ENCODE data around the gene PEX11B. TPM values are rescaled to one million over a fixed set of nuclear protein-coding genes. Genes with fewer than 3 reads are reported as not detected.

The PEX11B gene
- total RNA-seq, result 10 to 100 TPM; 18.2 to 30.3 (median 26.9) TPM
- polyA plus RNA-seq, result 10 to 100 TPM; 22.1 to 44.4 TPM
- long read RNA-seq, donor 1, transcript PEX11B-201 (4 exons, 1,740 nt), result major isoform, 172 of 203 reads
- long read RNA-seq, donor 1, partial matches to known transcripts, result 17 of 203 reads
- long read RNA-seq, donor 1, other reads (novel, unspliced or antisense), result 14 of 203 reads
- long read RNA-seq, donor 2, transcript PEX11B-201 (4 exons, 1,740 nt), result major isoform, 22 of 36 reads
- long read RNA-seq, donor 2, partial matches to known transcripts, result 14 of 36 reads
- long read RNA-seq, donor 2, other reads (novel, unspliced or antisense), result 0 of 36 reads
- long read RNA-seq, donor 3, transcript PEX11B-201 (4 exons, 1,740 nt), result major isoform, 31 of 41 reads
- long read RNA-seq, donor 3, partial matches to known transcripts, result 3 of 41 reads
- long read RNA-seq, donor 3, other reads (novel, unspliced or antisense), result 7 of 41 reads

- WGBS, 3 donors, result 0 to 2% (median 1%) methylated on average over 50 to 51 of the region's 51 CpGs
- intact Hi-C loops (cut with DNase I), result loop anchor here in 2 of 4 donors (5.0 kb wide), 1 partner anchor 44 kb away; the partner anchor contains the start of genes ANKRD34A (in 2 of the 2) and POLR3GL (in 2 of the 2)
- peak within 1 kb of the TSS; percentile 60 to 64 for H3K27ac ChIP-seq
- H3K36me3 ChIP-seq, result no peaks in the 10 kb centered on the region
- no peaks in the 10 kb centered on the region for H3K9me3 ChIP-seq
- H3K4me3 ChIP-seq, result peak within 1 kb of the TSS; percentile 59
- TF ChIP-seq CTCF (IDR thresholded peaks at IDR 0.05), result peak in 1 of 3 donors; percentile 27
- TF ChIP-seq POLR2A (IDR thresholded peaks at IDR 0.05), result peak; percentile 53
- no peak for TF ChIP-seq EP300 (IDR thresholded peaks at IDR 0.05)
- DNase-seq, result peak; percentile 87 to 93 (median 91)
- H3K4me1 ChIP-seq (ENCODE audit: insufficient read depth), result peaks cover 11% of the 10 kb centered on the region
- H3K27me3 ChIP-seq, result no peaks in the 10 kb centered on the region
Measured at GRCh38 chr1:145918144-145918991, at the start of gene PEX11B. TSS of gene PEX11B (minus strand) at chr1:145918717. CDS start at chr1:145918688, 29 bp downstream.

- H3K27me3 ChIP-seq, result no peaks in the 10 kb centered on the region
- no peaks in the 10 kb centered on the region for H3K9me3 ChIP-seq
- intact Hi-C loops (cut with DNase I), result no loop called here
- no peak overlapping the region for H3K27ac ChIP-seq
- no peak overlapping the region for H3K4me3 ChIP-seq
- no peak for TF ChIP-seq CTCF (IDR thresholded peaks at IDR 0.05)
- no peak for TF ChIP-seq POLR2A (IDR thresholded peaks at IDR 0.05)
- no peak for TF ChIP-seq EP300 (IDR thresholded peaks at IDR 0.05)
- H3K4me1 ChIP-seq (ENCODE audit: insufficient read depth), result no peaks in the 10 kb centered on the region
- 92 to 99% (median 97%) methylated on average over 2 of the region's 2 CpGs for WGBS, 3 donors
- no peaks in the 10 kb centered on the region for H3K36me3 ChIP-seq
- no peak for DNase-seq
Measured at GRCh38 chr1:145967288-145967687, 48.8 kb upstream of the PEX11B start.

GRCh38 chr1:145965119-145965744 lies 46.7 kb upstream of the PEX11B start:
- Histone ChIP-seq H3K27me3 (no peaks in the 10 kb centered on the region), H3K9me3 (no peaks in the 10 kb centered on the region), H3K4me3 (peak overlapping the region; percentile 43), H3K4me1 (ENCODE audit: insufficient read depth) (peaks cover 1% of the 10 kb centered on the region), H3K36me3 (no peaks in the 10 kb centered on the region), H3K27ac (peak overlapping the region in 1 of 2 donors; percentile 87)
- WGBS, 3 donors, result 0 to 2% (median 1%) methylated on average over 5 of the region's 5 CpGs
- intact Hi-C loops (cut with DNase I), result no loop called here
- TF ChIP-seq EP300 (IDR thresholded peaks at IDR 0.05) (no peak), CTCF (IDR thresholded peaks at IDR 0.05) (no peak), POLR2A (IDR thresholded peaks at IDR 0.05) (no peak)
- DNase-seq, result no peak
